Measurements from ENCODE around the gene SLC26A6.

SLC26A6 gene

DNA sequence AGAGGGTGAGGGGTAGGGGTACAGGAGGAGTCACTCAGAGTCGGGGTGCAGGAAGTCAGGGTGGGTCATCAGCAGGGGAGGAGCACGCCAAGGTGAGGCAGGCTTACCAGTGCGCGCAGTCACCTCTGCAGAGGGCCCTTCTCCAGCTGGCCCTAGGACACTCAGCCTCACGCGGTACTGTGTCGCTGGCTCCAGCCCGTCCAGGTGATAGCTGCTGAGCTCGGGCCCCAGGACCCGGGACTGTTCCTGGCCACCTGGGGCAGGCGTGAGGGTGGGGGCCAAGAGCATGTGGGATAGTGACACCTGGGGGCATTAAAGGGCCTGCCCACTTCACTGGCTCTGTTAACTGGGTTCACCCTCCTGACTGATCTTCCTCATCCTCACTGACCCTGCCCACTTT lies 47.6 kb downstream of the SLC26A6 start:
- Histone ChIP-seq H3K27ac (no peak overlapping the region), H3K9me3 (replicated peaks in 1 of 11) (no peaks in the 10 kb centered on the region), H3K27me3 (peaks cover 5 to 27% (median 13%) of the 10 kb centered on the region in 11 experiments; a peak in 21 of 22 replicates), H3K36me3 (no peaks in the 10 kb centered on the region), H3K4me2 (no peak overlapping the region), H3K9ac (no peak overlapping the region), H4K20me1 (no peaks in the 10 kb centered on the region; a peak in 2 of 22 replicates), H3K4me1 (no peaks in the 10 kb centered on the region), H3K4me3 (no peak overlapping the region)
- TF ChIP-seq Cebpa-rat (IDR thresholded peaks at IDR 0.05): no peak

DNA sequence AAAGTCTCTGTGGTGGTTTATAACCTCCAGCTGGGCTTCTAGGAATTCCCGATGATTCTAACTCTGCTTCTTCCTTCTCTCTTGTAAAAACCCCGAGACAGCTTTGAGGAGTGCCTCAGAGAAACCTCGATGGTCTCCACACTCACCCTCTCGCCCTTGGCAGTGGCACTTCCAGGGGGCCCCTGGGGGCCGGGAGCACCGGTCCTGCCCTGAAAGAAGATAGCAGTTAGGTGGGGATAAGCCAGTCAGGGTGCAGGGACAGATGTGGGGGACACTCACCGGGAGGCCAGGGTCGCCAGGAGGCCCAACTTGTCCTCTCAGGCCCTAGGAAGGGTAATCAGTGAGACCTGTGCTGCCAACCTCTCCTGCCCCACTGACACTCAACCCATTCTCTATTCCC lies 49.9 kb downstream of the SLC26A6 start:
- H3K4me3 ChIP-seq: no peak overlapping the region
- H3K36me3 ChIP-seq: no peaks in the 10 kb centered on the region
- H3K9me3 ChIP-seq (replicated peaks in 1 of 11): no peaks in the 10 kb centered on the region
- peaks cover 0 to 9% (median 0%) of the 10 kb centered on the region in 11 experiments; a peak in 7 of 22 replicates for H3K27me3 ChIP-seq
- H3K9ac ChIP-seq: no peak overlapping the region
- H3K4me2 ChIP-seq: no peak overlapping the region
- H4K20me1 ChIP-seq: no peaks in the 10 kb centered on the region; a peak in 1 of 22 replicates
- H3K27ac ChIP-seq: no peak overlapping the region
- no peaks in the 10 kb centered on the region for H3K4me1 ChIP-seq
- no peak for TF ChIP-seq Cebpa-rat (IDR thresholded peaks at IDR 0.05)

DNA sequence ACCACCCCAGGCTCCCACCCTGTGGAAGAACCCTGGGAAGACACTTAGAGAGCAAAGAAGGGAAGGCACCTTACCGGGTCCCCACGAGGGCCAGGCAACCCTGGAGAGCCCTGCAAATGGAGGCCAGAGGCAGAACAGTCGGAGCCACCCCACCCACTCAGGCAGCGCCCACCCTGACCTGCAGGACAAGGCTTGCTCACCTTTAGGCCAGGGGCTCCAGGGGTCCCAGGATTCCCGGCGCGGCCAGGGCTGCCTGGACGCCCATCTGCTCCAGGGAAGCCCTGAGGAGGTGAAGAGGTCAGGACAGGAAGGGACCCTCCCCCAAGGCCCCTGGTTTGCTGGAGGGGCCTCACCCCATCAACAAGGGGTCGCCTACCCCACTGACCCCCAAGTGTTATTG lies 50.4 kb downstream of the SLC26A6 start:
- no peaks in the 10 kb centered on the region for H3K36me3 ChIP-seq
- H3K4me3 ChIP-seq: no peak overlapping the region
- H3K27me3 ChIP-seq: peaks cover 0 to 3% (median 0%) of the 10 kb centered on the region in 11 experiments; a peak in 5 of 22 replicates
- H3K27ac ChIP-seq: no peak overlapping the region
- H3K9ac ChIP-seq: no peak overlapping the region
- no peak overlapping the region for H3K4me2 ChIP-seq
- H3K4me1 ChIP-seq: no peaks in the 10 kb centered on the region
- H4K20me1 ChIP-seq: no peaks in the 10 kb centered on the region; a peak in 1 of 22 replicates
- H3K9me3 ChIP-seq (replicated peaks in 1 of 11): no peaks in the 10 kb centered on the region
- TF ChIP-seq Cebpa-rat (IDR thresholded peaks at IDR 0.05): no peak

DNA sequence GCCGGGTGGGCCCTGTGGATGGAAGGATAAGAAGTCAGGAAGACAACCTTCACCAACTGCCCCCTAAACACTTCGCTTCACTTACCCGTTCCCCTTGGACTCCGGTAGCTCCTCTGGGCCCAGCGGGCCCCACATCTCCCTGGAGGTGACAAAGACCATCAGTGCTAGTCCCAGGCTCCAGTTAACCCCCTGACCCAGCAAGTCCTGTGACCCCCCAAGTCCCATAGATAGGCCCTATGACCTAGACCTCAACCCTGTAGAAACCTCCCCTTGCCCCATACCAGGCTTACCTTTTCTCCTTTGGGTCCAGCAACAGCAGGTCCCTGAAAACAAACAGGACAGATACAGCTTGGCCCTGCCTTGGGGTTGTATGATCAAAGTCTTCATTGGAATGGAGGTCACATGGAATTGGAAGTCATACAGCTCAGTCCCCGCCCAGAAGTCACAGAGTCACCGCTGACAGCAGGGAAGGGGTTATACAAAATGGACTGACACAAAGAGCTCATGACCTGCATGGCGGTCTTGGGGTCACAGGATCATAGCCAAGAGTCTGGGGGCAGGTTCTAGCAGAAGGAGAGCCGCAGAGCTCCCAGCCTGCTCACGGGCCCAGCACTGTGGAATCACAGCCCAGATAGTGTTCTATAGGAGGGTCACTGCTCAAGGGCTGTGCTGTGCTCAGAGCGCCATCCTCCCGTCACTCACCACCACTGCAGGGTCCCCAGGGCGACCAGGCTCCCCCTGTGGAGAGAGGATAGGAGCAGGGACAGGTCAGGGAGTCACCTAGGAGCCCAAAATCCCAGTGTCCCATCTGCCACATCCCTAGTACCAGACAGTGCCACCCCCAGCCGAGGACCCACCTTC lies 53.4 kb downstream of the SLC26A6 start:
- H3K9me3 ChIP-seq (replicated peaks in 1 of 11): no peaks in the 10 kb centered on the region
- no peak for TF ChIP-seq Cebpa-rat (IDR thresholded peaks at IDR 0.05)
- H3K4me1 ChIP-seq: no peaks in the 10 kb centered on the region
- no peak overlapping the region for H3K9ac ChIP-seq
- no peak overlapping the region for H3K27ac ChIP-seq
- no peak overlapping the region for H3K4me3 ChIP-seq
- H4K20me1 ChIP-seq: no peaks in the 10 kb centered on the region; a peak in 1 of 22 replicates
- no peaks in the 10 kb centered on the region for H3K27me3 ChIP-seq
- no peak overlapping the region for H3K4me2 ChIP-seq
- H3K36me3 ChIP-seq: no peaks in the 10 kb centered on the region

DNA sequence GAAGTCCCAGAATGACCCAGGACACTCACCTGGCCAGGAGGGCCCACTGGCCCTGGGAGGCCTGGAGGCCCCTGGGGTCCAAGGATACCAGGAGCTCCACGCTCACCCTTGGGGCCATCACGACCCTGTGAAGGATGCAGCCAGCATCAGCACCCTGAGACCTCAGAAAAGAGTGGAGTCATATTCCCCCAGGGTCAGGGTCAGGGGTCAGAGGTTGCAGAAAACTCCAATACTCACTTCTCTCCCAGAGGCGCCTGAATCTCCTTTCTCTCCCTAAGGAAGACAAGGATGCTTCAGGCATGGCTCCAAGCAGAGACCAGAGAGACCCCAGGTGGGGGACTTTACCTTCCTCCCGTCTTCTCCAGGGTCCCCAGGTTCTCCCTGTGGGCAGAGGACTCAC lies 58.6 kb downstream of the SLC26A6 start:
- Histone ChIP-seq H3K27ac (no peak overlapping the region), H4K20me1 (no peaks in the 10 kb centered on the region), H3K9me3 (replicated peaks in 1 of 11) (no peaks in the 10 kb centered on the region), H3K36me3 (no peaks in the 10 kb centered on the region), H3K27me3 (no peaks in the 10 kb centered on the region), H3K4me3 (no peak overlapping the region), H3K9ac (no peak overlapping the region), H3K4me2 (no peak overlapping the region), H3K4me1 (peaks cover 0 to 12% (median 0%) of the 10 kb centered on the region in 10 experiments; a peak in 4 of 20 replicates)
- no peak for TF ChIP-seq Cebpa-rat (IDR thresholded peaks at IDR 0.05)
